ENCODE measurements around the gene FOXE3.

GRCh38 chr1:47385020-47385419, 31.1 kb upstream of the FOXE3 start:
- TF ChIP-seq CTCF (conservative IDR thresholded peaks at IDR 0.05 in 1 of 2, IDR thresholded peaks at IDR 0.05 in 1 of 2; ENCODE audit: low read depth in 1 of 2, low read length in 2 of 2) (no peak), EZH2 (IDR thresholded peaks at IDR 0.05; ENCODE audit: low read length, missing control alignments) (no peak)

All from fibroblast of lung (primary cell).